ENCODE results near the gene RNF212. TPM values are rescaled to one million over a fixed set of nuclear protein-coding genes. Genes with fewer than 3 reads are reported as not detected.

Gene RNF212
- total RNA-seq, 6 experiments from 2014 or later, result not detected

GRCh38 chr4:1090465-1091440 is 22.6 kb downstream of the RNF212 start:
- TF ChIP-seq, protein P1, sequence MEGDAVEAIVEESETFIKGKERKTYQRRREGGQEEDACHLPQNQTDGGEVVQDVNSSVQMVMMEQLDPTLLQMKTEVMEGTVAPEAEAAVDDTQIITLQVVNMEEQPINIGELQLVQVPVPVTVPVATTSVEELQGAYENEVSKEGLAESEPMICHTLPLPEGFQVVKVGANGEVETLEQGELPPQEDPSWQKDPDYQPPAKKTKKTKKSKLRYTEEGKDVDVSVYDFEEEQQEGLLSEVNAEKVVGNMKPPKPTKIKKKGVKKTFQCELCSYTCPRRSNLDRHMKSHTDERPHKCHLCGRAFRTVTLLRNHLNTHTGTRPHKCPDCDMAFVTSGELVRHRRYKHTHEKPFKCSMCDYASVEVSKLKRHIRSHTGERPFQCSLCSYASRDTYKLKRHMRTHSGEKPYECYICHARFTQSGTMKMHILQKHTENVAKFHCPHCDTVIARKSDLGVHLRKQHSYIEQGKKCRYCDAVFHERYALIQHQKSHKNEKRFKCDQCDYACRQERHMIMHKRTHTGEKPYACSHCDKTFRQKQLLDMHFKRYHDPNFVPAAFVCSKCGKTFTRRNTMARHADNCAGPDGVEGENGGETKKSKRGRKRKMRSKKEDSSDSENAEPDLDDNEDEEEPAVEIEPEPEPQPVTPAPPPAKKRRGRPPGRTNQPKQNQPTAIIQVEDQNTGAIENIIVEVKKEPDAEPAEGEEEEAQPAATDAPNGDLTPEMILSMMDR (IDR thresholded peaks at IDR 0.05), result no peak
- Mint-ChIP-seq H3K4me3 (no peak overlapping the region), H3K9me3 (peaks cover 16% of the 10 kb centered on the region), H3K27me3 (ENCODE audit: insufficient read depth) (peaks cover 42% of the 10 kb centered on the region), H3K36me3 (ENCODE audit: low read depth) (peaks cover 8% of the 10 kb centered on the region; the same call in 1 of the 2 replicates), H3K4me1 (ENCODE audit: low read depth) (no peaks in the 10 kb centered on the region), H3K27ac (no peak overlapping the region)
- DNase-seq, result no peak

DNA sequence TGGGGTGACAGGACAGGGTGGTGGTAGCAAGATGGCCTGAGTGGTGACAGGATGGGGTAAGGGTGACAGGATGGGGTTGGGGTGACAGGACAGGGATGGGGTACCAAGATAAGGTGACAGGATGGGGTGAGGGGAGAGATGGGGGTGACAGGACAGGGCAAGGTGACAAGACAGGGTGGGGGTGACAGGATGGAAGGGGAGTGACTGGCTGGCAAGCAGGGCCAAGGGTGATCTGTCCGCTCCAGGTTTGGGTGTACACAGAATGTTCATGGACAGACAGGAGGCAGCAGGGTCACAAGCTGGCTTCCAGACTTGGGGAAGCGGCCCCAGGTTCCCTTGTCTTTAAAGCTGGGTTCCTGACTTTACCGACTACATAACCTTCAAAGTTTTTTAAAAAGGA is 23.3 kb downstream of the RNF212 start:
- H3K9me3 Mint-ChIP-seq, result peaks cover 16% of the 10 kb centered on the region
- DNase-seq, result no peak
- TF ChIP-seq, protein P1 (IDR thresholded peaks at IDR 0.05), result no peak
- H3K27ac Mint-ChIP-seq, result no peak overlapping the region
- no peak overlapping the region for H3K4me3 Mint-ChIP-seq
- peaks cover 48% of the 10 kb centered on the region for H3K27me3 Mint-ChIP-seq (ENCODE audit: insufficient read depth)
- H3K4me1 Mint-ChIP-seq (ENCODE audit: low read depth), result no peaks in the 10 kb centered on the region
- H3K36me3 Mint-ChIP-seq (ENCODE audit: low read depth), result peaks cover 8% of the 10 kb centered on the region; the same call in 1 of the 2 replicates

DNA sequence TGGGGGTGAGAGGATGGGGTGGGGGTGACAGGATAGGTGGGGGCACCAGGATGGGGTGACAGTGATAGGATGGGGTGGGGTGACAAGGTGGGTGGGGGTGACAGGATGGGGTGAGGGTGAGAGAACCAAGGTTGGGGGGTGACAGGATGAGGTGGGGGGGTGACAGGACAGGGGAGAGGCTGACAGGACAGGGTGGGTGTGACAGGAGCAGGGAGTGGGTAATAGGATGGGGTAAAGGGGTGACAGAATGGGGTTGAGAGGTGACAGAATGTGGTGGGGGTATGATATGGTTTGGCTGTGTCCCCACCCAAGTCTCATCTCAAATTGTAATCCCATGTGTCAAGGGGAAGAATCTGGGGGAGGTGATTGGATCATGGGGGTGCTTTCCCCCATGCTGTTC is 26.0 kb downstream of the RNF212 start:
- Mint-ChIP-seq H3K4me1 (ENCODE audit: low read depth) (peaks cover 6% of the 10 kb centered on the region), H3K4me3 (no peak overlapping the region), H3K27me3 (ENCODE audit: insufficient read depth) (peaks cover 53% of the 10 kb centered on the region), H3K27ac (no peak overlapping the region), H3K36me3 (ENCODE audit: low read depth) (peaks cover 8% of the 10 kb centered on the region; the same call in 1 of the 2 replicates), H3K9me3 (peaks cover 16% of the 10 kb centered on the region)
- no peak for DNase-seq
- TF ChIP-seq, protein P1 (IDR thresholded peaks at IDR 0.05), result no peak

DNA sequence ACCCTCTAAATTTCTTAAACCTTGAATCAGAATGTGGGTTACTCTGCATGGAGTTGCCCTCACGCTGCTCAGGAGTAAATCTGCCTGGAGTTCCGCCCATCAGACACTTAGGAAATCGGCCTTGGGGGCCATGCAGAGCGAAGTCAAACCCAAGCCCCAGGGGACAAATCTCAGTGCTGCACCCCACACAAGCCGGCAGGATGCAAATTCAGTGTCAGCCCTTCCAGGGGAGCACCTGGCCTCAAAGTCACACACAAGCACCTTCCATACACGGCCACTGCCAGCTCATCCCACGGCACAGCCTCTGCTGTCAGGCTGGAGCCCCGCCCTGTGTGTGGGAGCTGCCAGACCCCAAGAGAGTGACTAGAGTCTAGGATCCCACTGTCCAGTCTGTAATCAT is 27.4 kb downstream of the RNF212 start:
- H3K9me3 Mint-ChIP-seq, result peaks cover 16% of the 10 kb centered on the region
- TF ChIP-seq, protein P1 (IDR thresholded peaks at IDR 0.05), result no peak
- peaks cover 8% of the 10 kb centered on the region; the same call in 1 of the 2 replicates for H3K36me3 Mint-ChIP-seq (ENCODE audit: low read depth)
- no peak for DNase-seq
- H3K27ac Mint-ChIP-seq, result no peak overlapping the region
- no peak overlapping the region for H3K4me3 Mint-ChIP-seq
- peaks cover 46% of the 10 kb centered on the region for H3K27me3 Mint-ChIP-seq (ENCODE audit: insufficient read depth)
- peaks cover 19% of the 10 kb centered on the region for H3K4me1 Mint-ChIP-seq (ENCODE audit: low read depth)

GRCh38 chr4:1085404-1085799 is 28.0 kb downstream of the RNF212 start:
- H3K4me3 Mint-ChIP-seq, result no peak overlapping the region
- DNase-seq, result no peak
- TF ChIP-seq, protein P1 (IDR thresholded peaks at IDR 0.05), result no peak
- H3K36me3 Mint-ChIP-seq (ENCODE audit: low read depth), result peaks cover 8% of the 10 kb centered on the region; the same call in 1 of the 2 replicates
- peaks cover 42% of the 10 kb centered on the region for H3K27me3 Mint-ChIP-seq (ENCODE audit: insufficient read depth)
- H3K27ac Mint-ChIP-seq, result no peak overlapping the region
- H3K9me3 Mint-ChIP-seq, result peaks cover 18% of the 10 kb centered on the region
- H3K4me1 Mint-ChIP-seq (ENCODE audit: low read depth), result peaks cover 20% of the 10 kb centered on the region

Measured in HFFc6 (cell line).